Hematopoietic multipotent progenitor cell treated with erythropoietin and hydrocortisone succinate and interleukin-3 and kit ligand, for 15 days (in vitro differentiated cells): ENCODE data around the gene DYNLT4.

Experiments used
- DNase-seq: peaks from one replicate; pipeline ENCODE4 v3.0.0-alpha.2; 2015; ENCODE audit warnings: low spot score

Gene DYNLT4

GRCh38 chr1:44757420-44757819, 49.7 kb downstream of the DYNLT4 start:
- no peak for DNase-seq
